Right forelimb (tissue), 1 donor: ENCODE results near the gene ASF1A.
A peak's percentile ranks its signal among the peaks of the same experiment; 100 is the strongest.

Experiments
- DNase-seq: peaks from one replicate; pipeline ENCODE4 v3.0.0-alpha.2; 2018

Gene ASF1A

GRCh38 chr6:118882314-118882905 lies 11.5 kb upstream of the ASF1A start:
- DNase-seq: no peak

GRCh38 chr6:118886641-118887040 lies 7.3 kb upstream of the ASF1A start:
- DNase-seq: no peak

- no peak for DNase-seq
These were observed 4.8 kb upstream of the ASF1A start for GRCh38 chr6:118889163-118889562.

- no peak for DNase-seq
These were observed 2.8 kb upstream of the ASF1A start for GRCh38 chr6:118890997-118891790.

GRCh38 chr6:118892355-118892991 lies 1.5 kb upstream of the ASF1A start:
- DNase-seq: no peak

- DNase-seq: no peak
These were observed 717 bp upstream of the ASF1A start for GRCh38 chr6:118893064-118893806.

- DNase-seq: peak; percentile 76
These were observed 691 bp downstream of the ASF1A start for GRCh38 chr6:118894425-118895260.

GRCh38 chr6:118895261-118895560 lies 1.3 kb downstream of the ASF1A start:
- no peak for DNase-seq

GRCh38 chr6:118895859-118896258 lies 1.9 kb downstream of the ASF1A start:
- DNase-seq: no peak

- DNase-seq: no peak
These were observed 2.6 kb downstream of the ASF1A start for GRCh38 chr6:118896339-118897136.

- DNase-seq: no peak
These were observed 3.4 kb downstream of the ASF1A start for GRCh38 chr6:118897386-118897785.

GRCh38 chr6:118899948-118900347 lies 6.0 kb downstream of the ASF1A start:
- no peak for DNase-seq

- DNase-seq: no peak
These were observed 8.8 kb downstream of the ASF1A start for GRCh38 chr6:118902726-118903125.

GRCh38 chr6:118903138-118903537 lies 9.2 kb downstream of the ASF1A start:
- no peak for DNase-seq

GRCh38 chr6:118903691-118904090 lies 9.7 kb downstream of the ASF1A start:
- no peak for DNase-seq

- DNase-seq: no peak
These were observed 11.1 kb downstream of the ASF1A start for GRCh38 chr6:118905084-118905483.

GRCh38 chr6:118905851-118906250 lies 11.9 kb downstream of the ASF1A start:
- DNase-seq: no peak

GRCh38 chr6:118908441-118908840 lies 14.5 kb downstream of the ASF1A start:
- no peak for DNase-seq

GRCh38 chr6:118912646-118913045 lies 18.7 kb downstream of the ASF1A start:
- DNase-seq: no peak

GRCh38 chr6:118913161-118913560 lies 19.2 kb downstream of the ASF1A start:
- no peak for DNase-seq

GRCh38 chr6:118914598-118914997 lies 20.6 kb downstream of the ASF1A start:
- no peak for DNase-seq
